Colonic mucosa (tissue), 4 donors: ENCODE data around the gene PSKH1. TPM values are rescaled to one million over a fixed set of nuclear protein-coding genes. Genes with fewer than 3 reads are reported as not detected.

ENCODE experiments used
- DNase-seq: peaks from one replicate; pipeline ENCODE4 v3.0.0-alpha.2; 2020
- H3K27ac ChIP-seq: fragments of 200-600 bp; one replicate; pipeline ENCODE4 v1.8.0; 2021
- H3K27me3 ChIP-seq: fragments of 200-600 bp; one replicate; pipeline ENCODE4 v1.8.0; 2021
- H3K36me3 ChIP-seq: fragments of 200-600 bp; one replicate; pipeline ENCODE4 v1.8.0; 2021
- H3K4me1 ChIP-seq: fragments of 200-600 bp; one replicate; pipeline ENCODE4 v1.8.0; 2021; ENCODE audit warnings: mild to moderate bottlenecking
- H3K4me3 ChIP-seq: fragments of 200-600 bp; one replicate; pipeline ENCODE4 v1.8.0; 2021
- H3K9ac ChIP-seq, 2 donors: one replicate each; pipeline ENCODE4 v1.7.0; 2013; ENCODE audit warnings: control low read depth in 2 of 2, low read depth in 2 of 2, low read length in 2 of 2
- H3K9me3 ChIP-seq: fragments of 200-600 bp; one replicate; pipeline ENCODE4 v1.8.0; 2021
- intact Hi-C: fragments of 100-400 bp; cut with DNase I; formaldehyde crosslinking; loops from one replicate; pipeline ENCODE4 v1.14.1; 2022
- total RNA-seq, 2 donors: library from RNA; stranded (reverse); fragmentation: NEBNext Ultra II Directional in 1 of 2; extraction: Animal tissue kit (Norgen Biotek cat#: 25700) in 1 of 2; gene quantifications; one replicate each; pipeline ENCODE4 v1.2.1, GENCODE V29; 2021
- TF ChIP-seq, protein P1 (sequence below): fragments of 200-600 bp; IDR thresholded peaks from one replicate; pipeline ENCODE4 v1.8.0; 2022; ENCODE audit warnings: antibody characterized with exemption, mild to moderate bottlenecking
- donor health status: healthy.
- donor health status: DM: no; HTN: no; CAD: no.
- donor health status: DM: no; HTN: no; CAD: no.

The PSKH1 gene
- total RNA-seq, 2 donors from 2014 or later, result 24.5 to 34.7 TPM

GRCh38 chr16:67922740-67923139 lies 29.7 kb downstream of the PSKH1 start:
- Histone ChIP-seq H3K27ac (no peak overlapping the region), H3K27me3 (no peaks in the 10 kb centered on the region), H3K4me3 (no peak overlapping the region), H3K9me3 (no peaks in the 10 kb centered on the region), H3K9ac (no peak overlapping the region), H3K4me1 (no peaks in the 10 kb centered on the region), H3K36me3 (no peaks in the 10 kb centered on the region)
- DNase-seq, result no peak
- intact Hi-C loops, result loop anchor here (10.0 kb wide), 1 partner anchor 108 kb away; no protein-coding TSS in a partner anchor
- TF ChIP-seq, protein P1, sequence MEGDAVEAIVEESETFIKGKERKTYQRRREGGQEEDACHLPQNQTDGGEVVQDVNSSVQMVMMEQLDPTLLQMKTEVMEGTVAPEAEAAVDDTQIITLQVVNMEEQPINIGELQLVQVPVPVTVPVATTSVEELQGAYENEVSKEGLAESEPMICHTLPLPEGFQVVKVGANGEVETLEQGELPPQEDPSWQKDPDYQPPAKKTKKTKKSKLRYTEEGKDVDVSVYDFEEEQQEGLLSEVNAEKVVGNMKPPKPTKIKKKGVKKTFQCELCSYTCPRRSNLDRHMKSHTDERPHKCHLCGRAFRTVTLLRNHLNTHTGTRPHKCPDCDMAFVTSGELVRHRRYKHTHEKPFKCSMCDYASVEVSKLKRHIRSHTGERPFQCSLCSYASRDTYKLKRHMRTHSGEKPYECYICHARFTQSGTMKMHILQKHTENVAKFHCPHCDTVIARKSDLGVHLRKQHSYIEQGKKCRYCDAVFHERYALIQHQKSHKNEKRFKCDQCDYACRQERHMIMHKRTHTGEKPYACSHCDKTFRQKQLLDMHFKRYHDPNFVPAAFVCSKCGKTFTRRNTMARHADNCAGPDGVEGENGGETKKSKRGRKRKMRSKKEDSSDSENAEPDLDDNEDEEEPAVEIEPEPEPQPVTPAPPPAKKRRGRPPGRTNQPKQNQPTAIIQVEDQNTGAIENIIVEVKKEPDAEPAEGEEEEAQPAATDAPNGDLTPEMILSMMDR, result no peak

DNA sequence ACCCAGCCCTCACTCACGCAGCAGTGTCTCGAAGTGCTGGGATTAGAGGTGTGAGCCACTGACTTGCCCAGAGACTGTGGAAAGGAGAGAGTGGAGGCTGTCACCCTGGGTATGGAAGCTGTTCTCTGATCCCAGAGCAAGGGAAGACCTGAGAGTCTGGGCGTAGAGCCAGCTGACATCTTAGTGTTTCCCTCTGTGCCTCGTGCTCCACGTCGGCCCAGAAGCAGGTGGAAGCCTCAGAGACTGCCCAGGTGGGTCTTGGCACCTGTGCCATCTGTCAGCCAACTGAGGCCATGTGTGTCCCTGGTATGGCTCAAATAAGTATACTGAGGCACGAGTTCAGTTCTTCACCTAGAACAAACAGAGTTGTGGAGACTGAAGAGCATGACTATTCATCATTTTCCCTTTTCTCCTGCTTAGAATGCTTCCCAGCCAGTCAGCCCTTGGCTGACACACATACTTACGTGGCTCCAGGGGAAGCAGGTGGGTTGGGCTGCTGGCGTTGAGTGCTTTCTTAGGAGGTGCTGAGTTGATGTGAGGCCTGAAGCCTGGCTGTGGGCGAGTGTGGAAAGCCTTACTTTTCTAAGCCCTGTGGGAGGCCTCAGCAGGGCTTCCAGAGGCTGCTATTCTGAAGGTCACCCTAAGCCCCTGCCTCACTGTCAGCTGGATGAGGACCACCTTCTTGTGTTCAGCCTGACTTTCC lies 30.5 kb downstream of the PSKH1 start:
- TF ChIP-seq, protein P1, result no peak
- Histone ChIP-seq H3K27ac (no peak overlapping the region), H3K4me3 (no peak overlapping the region), H3K9me3 (no peaks in the 10 kb centered on the region), H3K4me1 (no peaks in the 10 kb centered on the region), H3K27me3 (no peaks in the 10 kb centered on the region), H3K9ac (no peak overlapping the region), H3K36me3 (no peaks in the 10 kb centered on the region)
- DNase-seq, result no peak
- intact Hi-C loops, result loop anchor here (10.0 kb wide), 1 partner anchor 109 kb away; no protein-coding TSS in a partner anchor

DNA sequence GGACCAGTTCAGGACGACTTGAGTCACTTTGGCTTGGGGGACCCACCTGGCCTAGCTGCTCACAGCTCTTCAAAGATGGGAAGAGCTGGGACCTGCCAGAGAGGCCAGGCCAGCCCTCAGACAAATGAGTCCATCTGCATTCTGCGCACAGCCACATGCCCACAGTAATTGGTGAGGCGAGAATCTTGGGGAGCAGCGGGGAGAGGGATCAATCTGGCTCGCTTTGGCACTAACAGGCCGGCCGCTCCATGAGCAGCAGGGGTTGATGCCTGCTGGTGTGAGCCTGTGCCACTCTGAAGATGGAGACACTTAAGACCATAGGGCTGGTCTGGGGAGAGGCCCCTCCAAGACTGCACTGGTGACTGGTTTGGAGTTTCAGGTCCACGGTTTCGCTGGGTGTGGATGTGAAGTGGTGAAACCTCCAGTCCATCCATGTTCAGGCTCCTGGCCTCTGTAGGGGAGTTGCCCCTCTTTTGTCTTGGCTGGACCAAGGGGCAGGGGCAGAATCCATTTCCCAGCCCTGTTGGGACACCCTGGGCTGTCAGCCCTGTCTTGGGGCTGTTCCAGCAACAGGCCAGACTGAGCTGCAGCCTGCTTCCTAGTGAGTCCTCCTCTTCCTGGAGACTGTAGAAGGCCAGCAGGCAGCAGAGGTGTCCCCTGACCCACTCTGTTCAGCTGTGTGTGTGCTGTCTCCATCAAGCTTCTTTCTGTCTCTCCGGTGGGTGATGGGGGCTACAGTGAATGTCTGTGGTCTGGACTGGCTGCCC lies 31.3 kb downstream of the PSKH1 start:
- no peaks in the 10 kb centered on the region for H3K36me3 ChIP-seq
- intact Hi-C loops, result loop anchor here (10.0 kb wide), 1 partner anchor 110 kb away; no protein-coding TSS in a partner anchor
- no peak overlapping the region for H3K27ac ChIP-seq
- DNase-seq, result no peak
- H3K4me1 ChIP-seq, result no peaks in the 10 kb centered on the region
- H3K9me3 ChIP-seq, result no peaks in the 10 kb centered on the region
- no peak overlapping the region for H3K9ac ChIP-seq
- H3K27me3 ChIP-seq, result no peaks in the 10 kb centered on the region
- no peak overlapping the region for H3K4me3 ChIP-seq
- TF ChIP-seq, protein P1, result no peak

GRCh38 chr16:67926181-67926750 lies 33.2 kb downstream of the PSKH1 start:
- TF ChIP-seq, protein P1, result no peak
- no peak overlapping the region for H3K9ac ChIP-seq
- H3K27me3 ChIP-seq, result no peaks in the 10 kb centered on the region
- no peaks in the 10 kb centered on the region for H3K36me3 ChIP-seq
- intact Hi-C loops, result loop anchor here (5.0 to 10.0 kb wide), 2 partner anchors 111 to 249 kb away; no protein-coding TSS in a partner anchor
- H3K4me1 ChIP-seq, result no peaks in the 10 kb centered on the region
- DNase-seq, result no peak
- H3K4me3 ChIP-seq, result no peak overlapping the region
- no peaks in the 10 kb centered on the region for H3K9me3 ChIP-seq
- H3K27ac ChIP-seq, result no peak overlapping the region

GRCh38 chr16:67927131-67927941 lies 34.3 kb downstream of the PSKH1 start:
- intact Hi-C loops, result loop anchor here (5.0 to 10.0 kb wide), 2 partner anchors 113 to 250 kb away; no protein-coding TSS in a partner anchor
- H3K36me3 ChIP-seq, result no peaks in the 10 kb centered on the region
- no peak overlapping the region for H3K4me3 ChIP-seq
- H3K9ac ChIP-seq, result no peak overlapping the region
- no peaks in the 10 kb centered on the region for H3K9me3 ChIP-seq
- no peak overlapping the region for H3K27ac ChIP-seq
- TF ChIP-seq, protein P1, result no peak
- no peaks in the 10 kb centered on the region for H3K27me3 ChIP-seq
- H3K4me1 ChIP-seq, result no peaks in the 10 kb centered on the region
- no peak for DNase-seq
